Kidney capillary endothelial cell (primary cell): ENCODE data around the gene CALN1.
"Not testable (repeated sequence)": the region's sequence is repeated elsewhere in the genome, so short reads cannot be mapped to it uniquely, and the experiment has no call there.

Experiments used
- DNase-seq: peaks from one replicate; pipeline ENCODE4 v3.0.0-alpha.2; 2018; ENCODE audit warnings: low spot score

Gene CALN1

DNA sequence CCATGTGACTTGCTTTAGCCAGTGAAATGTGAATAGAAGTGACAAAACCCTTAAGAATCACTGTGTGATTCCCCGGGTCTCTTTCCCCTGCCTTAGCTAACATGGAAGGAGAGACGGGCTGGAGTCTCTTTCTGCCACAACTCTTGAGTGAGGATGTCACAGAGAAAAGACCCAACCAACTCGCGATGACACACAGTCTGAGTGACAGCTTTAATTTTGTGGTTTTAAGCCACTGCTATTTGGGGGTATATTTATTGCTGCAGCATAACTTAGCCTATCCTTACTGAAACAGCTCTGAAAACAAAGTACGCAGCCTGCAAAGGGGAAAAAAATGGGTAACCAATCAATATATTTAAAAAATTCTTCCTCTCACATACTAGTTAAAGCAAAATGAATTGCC is 319.4 kb downstream of the CALN1 start:
- no peak for DNase-seq

DNA sequence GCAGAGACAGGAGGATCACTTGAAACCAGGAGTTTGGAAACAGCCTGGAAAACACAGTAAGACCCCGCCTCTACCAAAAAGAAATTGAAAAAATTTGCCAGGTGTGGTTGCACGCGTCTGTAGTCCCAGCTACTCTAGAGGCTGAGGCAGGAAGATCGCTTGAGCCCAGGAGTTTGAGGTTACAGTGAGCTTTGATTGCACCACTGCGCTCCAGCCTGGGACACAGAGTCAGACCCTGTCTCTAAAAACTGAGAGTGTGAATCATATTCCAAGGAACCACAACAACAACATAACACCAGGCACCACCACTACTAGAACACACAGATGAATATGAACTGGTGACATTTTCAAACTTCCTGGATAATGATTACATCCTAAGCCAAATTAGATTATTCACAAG is 324.2 kb downstream of the CALN1 start:
- DNase-seq, result no peak

DNA sequence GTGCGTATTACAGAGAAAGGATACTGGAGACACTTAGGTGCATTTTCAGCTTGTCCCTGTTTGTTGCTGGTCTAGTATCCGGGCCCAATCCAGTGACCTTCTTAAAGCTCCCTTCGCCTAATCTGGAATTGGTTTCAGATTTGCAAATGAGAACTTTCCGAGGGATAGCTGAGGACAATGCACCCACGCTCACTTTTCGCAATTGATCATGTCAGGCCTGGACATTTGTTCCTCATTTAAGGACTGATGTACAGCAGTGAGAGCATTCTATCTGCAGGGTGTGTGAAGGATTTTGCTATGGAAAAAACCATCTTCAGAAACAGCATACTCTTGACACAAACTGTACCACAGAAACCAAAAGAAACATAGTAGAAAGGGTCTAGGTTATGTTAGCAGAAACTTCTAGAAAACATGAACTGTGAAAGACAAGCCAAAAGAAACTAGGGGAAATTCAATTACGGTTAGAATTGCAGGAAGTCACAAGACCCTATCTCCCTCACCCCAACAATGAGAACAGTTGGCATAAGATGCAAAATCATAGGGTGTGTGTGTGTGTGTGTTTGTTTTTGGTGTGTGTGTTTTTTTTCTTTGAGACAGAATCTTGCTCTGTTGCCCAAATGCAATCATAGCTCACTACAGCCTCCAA is 331.1 kb downstream of the CALN1 start:
- no peak for DNase-seq

DNA sequence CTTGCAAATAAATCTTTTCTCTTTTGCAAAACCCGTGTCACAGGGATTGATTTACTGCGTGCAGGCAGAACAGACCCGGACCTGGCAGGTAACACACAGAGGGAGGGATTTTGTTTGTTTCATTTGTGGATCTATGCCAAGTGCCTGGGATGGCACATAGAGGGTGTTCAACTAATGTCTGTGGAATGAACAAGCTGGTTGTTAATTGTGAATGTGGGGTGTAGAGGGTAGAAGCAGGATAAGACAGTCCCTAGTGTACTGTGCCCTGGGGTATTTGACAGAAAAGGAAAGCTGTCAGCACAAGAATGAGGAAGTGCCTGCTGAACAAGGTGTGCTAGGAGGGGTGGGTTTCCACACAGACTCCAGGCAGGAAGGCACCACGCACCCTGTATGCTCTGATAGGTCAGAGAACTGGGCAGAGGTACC is 331.8 kb downstream of the CALN1 start:
- no peak for DNase-seq

DNA sequence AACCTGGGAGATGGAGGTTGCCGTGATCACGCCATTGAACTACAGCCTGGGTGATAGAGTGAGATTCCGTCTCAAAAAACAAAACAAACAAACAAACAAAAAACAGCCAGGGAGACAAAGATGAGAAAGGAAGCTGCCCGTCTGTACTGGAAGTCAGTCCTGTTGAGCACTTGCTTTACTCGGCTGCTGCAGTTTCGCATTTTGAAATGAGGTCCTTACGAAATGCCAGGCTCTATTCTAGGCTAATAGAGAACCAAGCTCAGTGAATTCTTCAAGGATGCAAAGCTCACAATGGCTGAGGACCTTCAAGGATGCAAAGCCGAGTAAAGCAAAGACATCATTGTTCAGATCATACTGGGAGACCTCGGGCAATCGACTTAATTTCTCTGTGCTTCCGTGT is 333.3 kb downstream of the CALN1 start:
- no peak for DNase-seq

DNA sequence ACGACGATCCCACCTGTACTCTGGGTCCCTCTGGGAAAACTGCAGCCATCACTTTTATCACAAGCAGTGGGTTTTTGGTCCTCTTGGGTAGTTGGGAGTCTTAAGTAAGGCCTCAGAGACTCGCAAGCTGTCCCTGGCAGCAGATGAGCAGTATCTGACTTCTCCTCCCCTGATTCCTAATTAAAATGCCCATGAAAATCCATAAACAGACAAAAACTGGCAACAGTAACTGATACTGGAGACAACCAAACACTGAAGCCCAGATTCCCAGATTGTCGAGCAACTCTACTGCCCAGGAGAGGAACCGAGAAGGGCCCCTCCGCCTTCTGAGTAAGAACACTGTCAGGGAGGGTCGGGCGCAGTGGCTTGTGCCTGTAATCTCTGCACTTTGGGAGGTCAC is 333.8 kb downstream of the CALN1 start:
- no peak for DNase-seq

DNA sequence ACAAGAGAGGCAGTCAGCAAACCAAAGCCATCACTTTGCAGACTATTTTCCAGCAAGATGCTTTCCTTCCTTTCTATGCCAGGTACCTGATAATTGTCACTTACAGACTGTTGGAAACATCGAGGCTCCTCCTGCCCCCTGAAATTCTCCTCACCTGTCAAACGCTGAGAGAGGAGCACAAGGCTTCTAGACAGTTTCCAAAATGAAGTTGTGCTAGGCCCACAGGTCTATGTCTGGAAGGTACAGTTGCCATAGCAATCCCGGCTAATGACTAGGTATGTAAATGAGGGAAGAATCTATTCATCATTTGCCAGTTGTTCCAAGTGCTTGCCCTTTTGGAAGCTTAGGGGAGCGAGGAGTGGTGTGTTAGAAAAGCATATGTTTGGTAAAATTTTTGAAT is 334.4 kb downstream of the CALN1 start:
- no peak for DNase-seq

DNA sequence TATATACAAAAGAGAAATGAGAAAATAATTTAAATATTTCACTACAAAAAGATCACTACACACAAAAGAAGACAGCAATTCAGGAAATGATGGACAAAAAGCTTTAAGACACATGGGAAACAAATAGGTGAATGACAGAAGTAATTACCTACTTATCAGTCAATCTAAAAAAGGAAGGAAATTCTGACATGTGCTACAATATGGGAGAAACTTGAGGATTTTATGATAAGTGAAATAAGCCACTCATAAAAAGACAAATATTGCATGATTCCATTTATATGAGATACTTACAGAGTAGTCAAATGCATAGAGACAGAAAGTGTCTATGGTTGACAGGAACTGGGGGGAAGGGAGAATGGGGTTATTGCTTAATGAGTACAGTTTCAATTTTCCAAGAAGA is 339.2 kb downstream of the CALN1 start:
- no peak for DNase-seq

DNA sequence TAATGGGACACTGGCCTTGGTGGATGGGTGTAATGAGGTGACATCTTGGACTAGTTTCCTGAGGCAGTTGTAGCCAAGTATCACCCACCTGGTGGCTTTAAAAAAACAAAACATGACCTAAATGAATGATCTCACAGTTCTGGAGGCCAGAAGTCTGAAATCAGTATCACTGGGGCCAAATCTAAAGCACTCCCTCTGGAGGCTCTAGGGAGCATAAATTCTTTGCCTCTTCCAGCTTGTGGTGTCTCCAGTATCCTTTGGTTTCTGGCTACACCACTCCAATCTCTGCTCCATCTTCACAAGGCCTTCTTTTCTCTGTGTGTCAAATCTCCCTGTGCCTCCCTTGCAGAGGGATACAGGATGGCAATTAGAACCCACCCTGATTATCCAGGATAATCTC is 342.9 kb downstream of the CALN1 start:
- no peak for DNase-seq

DNA sequence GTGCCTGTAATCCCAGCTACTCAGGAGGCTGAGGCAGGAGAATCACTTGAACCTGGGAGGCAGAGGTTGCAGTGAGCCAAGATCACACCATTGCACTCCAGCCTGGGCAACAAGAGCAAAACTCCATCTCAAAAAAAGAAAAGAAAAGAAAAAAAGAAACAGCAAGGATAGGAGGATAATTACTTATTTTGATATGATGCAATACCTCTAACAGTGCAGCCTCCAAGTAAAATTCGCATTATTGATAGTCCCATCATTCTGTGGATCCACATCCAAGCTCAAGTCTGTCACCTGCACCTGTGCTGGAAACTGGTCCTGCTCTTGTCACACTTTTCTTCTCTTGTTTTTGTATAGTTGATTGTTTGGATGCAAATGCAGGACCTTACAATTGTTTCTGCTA is 346.4 kb downstream of the CALN1 start:
- DNase-seq, result not testable (repeated sequence)

DNA sequence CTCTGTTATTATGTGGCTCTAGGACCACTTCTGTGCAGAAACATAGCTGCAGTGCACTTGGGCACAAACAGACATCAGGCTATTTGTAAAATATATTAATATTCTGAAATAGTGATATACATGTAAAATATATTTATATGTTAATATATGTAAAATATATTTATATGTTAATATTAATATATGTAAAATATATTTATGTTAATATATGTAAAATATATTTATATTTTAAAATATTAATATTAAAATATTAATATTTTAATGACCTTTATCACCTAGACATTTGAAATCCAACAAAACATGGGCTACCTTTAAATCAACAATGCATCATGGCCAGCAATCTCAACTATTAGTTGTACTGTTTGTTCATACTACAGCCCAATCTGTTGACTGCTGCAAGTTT is 347.2 kb downstream of the CALN1 start:
- DNase-seq, result no peak

DNA sequence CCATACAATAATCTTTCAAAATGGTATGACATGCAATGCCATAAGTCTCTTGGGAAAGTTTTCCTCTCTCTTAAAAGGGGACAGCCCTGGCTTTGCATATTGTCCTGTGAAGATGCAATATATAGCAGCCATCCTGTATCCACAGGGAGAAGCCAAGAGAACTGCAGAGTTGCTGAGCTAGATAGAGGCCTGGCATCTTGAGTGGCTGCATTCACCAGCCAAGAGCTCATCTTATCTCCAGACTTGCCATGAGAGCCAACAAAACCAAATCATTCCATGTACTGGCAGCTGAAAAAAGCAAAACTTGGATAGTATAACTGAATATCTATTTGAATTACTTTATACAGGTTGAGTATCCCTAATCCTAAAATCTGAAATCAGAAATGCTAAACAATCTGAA is 348.8 kb downstream of the CALN1 start:
- DNase-seq, result no peak

DNA sequence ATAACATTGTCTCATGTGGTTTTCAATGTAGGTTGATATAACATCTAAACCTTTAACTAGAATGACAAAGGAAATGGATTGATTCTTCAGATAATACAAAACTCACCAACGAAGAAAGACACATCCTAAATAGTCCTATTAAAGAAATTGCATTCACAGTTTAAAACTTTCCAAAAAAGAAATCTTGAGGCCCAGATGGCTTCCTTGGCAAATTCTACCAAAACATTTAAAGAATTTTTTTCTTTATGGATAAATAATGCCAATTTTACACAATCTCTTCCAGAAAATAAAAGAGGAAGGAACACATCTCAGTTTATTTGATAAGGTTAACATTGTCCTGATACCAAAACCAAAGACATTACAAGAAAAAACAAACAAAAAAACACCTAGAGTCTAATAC is 349.5 kb downstream of the CALN1 start:
- DNase-seq, result no peak

DNA sequence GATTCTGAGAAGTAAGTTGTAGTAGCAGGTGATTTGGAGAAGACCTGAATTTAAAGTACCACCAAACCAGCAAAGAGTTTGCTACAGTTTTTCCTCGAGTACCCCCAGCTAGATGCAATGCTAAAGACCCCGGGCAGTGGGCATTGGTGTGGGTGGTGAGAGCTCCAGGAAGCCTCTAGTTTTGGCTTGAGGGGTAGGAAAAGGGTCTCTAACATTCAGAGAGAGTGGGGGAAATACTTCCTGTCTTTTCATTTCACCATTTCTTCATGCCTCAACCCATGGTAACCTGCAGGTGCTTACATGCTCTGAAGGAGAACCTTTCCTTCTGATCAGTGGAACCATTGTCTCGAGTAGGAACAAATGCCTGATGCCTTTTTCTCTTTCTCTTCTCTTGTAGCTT is 352.2 kb downstream of the CALN1 start:
- no peak for DNase-seq

DNA sequence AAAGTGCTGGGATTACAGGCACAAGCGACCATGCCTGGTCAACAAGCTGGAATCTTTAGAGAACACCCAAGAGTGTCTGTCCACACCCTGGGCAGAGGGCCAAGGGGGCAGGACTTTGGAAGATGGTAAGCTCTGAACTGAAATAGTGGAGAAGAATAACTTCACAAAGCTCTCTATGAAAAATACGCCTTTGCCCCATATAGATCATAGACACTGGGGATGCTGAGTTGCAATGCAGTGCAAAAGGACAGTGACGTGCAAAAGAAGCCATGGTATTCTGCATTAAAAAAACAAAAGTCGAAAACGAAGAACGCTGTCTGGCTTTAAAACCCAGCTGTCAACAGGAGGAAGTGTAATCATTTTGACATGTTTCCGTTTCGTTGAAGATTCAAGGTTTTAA is 353.6 kb downstream of the CALN1 start:
- no peak for DNase-seq

DNA sequence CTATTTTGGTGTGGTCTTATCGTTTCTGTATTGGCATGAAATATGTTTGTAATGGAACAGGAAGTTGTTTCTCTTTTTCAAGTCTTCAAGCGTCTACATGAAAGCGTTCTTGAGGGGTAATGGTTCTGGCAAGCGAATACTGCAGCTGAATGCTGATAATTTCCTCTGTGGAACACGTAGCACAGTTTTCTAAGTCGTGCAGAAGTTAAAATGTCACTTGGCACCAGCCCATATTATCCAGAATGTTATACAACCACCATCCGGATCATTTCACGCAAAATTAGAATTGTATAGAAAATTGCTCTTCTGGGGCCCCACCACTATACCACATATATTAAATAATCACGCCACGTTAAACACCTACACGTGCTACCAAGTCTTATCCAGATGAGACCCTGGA is 354.3 kb downstream of the CALN1 start:
- DNase-seq, result no peak

DNA sequence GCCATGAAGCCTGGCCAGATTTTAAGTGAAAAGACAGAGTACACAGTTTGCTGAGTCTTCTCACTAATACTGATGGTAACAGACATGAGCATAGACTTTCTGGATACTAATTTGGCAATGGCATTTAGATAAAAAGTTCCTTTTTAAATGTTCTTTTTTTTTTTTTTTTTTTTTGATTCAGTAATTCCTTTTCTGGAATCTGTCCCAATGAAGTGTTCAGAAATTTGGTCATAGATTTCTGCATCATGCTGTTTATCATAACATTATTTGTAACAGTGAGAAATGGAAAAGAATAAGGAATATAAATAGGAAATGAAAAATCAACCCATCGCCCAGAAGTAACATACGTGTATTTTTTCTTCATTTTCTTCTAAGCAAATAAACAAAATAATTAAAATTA is 354.9 kb downstream of the CALN1 start:
- no peak for DNase-seq

DNA sequence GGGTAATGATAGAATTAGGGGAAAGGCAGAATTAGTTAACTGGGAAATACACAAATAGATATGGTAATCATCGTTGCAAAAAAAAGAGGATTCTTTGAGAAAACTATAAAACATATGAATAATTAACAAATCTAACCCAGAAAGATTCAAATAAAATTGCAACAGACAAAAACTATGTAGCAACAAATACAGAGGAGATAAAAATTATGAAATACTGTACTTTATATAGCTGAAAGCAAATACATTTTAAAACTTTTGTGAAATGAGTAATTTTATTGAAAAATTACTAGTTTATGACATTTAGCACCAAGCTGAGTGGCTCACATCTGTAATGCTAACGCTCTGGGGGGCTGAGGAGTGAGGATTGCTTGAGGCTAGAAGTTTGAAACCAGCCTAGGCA is 356.7 kb downstream of the CALN1 start:
- DNase-seq, result no peak

DNA sequence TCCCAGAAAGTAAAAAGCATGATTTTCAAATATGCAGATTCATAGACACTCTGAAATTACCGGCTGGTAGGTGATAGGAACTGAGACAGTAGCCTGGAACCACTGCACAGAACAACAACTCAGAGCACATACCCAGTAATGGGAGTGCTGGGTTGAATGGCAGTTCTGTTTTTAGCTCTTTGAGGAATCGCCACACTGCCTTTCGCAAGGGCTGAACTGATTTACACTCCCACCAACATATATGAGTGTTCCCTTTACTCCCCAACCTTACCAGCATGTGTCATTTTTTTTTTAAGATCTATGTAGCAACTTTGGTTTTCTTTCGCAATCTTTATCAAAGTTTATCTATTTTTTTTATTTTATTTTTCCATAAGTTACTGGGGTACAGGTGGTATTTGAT is 358.8 kb downstream of the CALN1 start:
- no peak for DNase-seq

DNA sequence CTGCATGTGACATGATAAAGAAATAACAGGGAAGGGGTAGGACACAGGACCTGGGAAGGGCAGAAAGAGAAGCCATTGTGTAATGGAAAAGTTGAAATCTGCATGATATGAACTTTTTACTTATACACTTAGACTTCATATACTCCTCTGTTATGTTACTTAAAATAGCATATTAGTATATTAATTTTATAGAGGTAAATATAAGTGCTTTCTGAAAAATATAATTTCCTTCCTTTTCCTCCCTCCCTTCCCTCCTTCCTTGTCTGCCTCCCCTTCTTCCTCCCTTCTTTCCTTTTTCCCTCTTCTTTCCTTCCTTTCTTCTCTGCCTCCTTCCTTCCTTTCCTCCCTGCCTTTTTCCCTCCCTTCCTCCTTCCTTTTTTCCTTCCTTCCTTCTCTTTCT is 363.7 kb downstream of the CALN1 start:
- DNase-seq, result no peak

DNA sequence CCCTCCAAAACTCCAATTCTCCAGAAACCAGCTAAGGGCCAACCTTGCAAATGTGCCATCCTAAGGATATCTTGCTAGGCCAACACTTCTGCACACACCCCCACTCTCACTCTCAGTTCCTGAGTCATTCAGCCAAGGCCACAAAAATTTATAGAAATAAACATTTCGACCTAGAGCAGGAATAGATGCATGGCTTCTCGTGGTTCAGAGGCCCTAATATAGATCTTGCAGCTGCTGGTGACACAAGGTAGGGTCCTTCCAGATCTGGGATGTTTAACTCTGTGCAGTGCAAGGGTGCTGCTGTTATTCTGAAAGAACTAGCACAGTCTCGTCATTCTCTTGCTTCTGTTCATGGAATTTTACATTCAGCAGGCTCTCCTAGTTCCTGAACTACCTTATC is 369.3 kb downstream of the CALN1 start:
- DNase-seq, result no peak

DNA sequence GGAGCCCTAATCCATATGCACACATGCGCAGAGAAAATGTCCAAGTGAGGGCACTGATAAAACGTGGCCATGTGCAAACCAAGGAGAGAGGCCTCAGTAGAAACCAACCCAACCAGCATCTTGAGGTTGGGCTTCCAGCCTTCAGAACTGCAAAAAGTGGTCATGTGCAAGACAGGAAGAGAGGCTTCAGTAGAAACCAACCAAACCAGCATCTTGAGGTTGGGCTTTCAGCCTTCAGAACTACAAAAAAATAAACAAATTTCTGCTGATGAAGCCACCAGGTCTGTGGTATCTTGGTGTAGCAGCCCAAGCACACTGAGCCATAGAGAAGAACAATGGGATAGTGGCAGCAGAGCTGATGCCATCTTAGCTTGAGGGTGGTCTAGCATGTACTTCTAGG is 371.5 kb downstream of the CALN1 start:
- DNase-seq, result no peak

DNA sequence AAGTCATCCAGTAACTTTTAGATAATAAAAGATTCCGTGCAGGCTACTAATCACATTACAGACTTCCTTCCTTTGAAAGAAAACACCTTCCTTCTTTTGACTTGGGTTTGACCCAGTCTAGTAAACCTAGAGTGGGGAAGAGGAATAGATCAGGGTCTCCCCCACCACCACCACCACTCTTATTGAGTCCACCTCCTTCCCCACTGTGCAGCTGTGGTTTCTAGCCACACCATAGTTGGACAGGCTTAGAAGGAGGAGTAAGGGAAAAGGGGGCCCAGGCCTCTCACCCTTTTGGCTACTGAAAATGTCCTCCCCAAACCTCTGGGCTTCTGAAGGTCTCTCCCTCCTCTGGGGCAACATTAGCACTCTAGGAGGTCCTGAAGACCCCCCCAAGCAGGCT is 372.7 kb downstream of the CALN1 start:
- no peak for DNase-seq

DNA sequence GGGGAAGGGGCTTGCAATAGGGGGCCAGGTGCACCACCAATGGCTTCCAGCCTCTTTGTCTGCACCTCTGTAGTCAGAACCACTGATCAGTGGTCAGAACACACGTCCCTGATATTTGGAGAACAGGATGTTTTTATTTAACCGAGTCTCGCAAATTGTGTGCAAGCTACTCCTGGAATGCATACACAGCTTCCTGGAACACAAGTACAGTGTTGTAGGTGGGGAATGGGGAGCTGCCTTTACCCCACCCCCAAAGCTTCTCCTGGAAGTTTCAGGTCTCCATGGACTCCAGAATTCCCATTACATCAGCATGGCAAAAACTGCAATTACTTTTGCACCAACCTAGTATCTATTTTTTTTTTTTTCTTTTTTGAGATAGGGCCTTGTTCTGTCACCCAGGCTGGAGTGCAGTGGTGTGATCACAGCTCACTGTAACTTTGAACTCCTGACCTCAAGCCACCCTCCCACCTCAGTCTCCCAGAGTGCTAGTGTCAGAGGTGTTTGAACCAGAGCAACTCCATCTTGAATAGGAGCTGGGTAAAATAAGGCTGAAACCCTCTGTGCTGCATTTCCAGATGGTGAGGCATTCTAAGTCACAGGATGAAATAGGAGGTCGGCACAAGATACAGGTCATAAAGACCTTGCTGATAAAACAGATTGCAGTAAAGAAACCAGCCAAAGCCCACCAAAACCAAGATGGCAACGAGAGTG is 374.0 kb downstream of the CALN1 start:
- no peak for DNase-seq
